ENCODE data around the gene ALOX5.

GRCh38 chr10:45399113-45399512 is 25.1 kb downstream of the ALOX5 start:
- TF ChIP-seq CTCF (conservative IDR thresholded peaks at IDR 0.05; ENCODE audit: low read depth, low read length) (no peak), EZH2 (IDR thresholded peaks at IDR 0.05; ENCODE audit: low read length, unreplicated experiment) (no peak), EZH2phosphoT487 (IDR thresholded peaks at IDR 0.05; ENCODE audit: borderline replicate concordance, low read length) (no peak)
